Measurements from ENCODE around the gene KLK13.

The KLK13 gene

GRCh38 chr19:51091895-51092873, 27.3 kb upstream of the KLK13 start:
- DNase-seq: no peak

- no peak for DNase-seq
Observed at GRCh38 chr19:51091126-51091525, 26.2 kb upstream of the KLK13 start.

- DNase-seq: no peak
Observed at GRCh38 chr19:51090471-51090870, 25.6 kb upstream of the KLK13 start.

GRCh38 chr19:51089786-51090185, 24.9 kb upstream of the KLK13 start:
- no peak for DNase-seq

GRCh38 chr19:51086153-51086850, 21.4 kb upstream of the KLK13 start:
- DNase-seq: peak; percentile 16

GRCh38 chr19:51084505-51084904, 19.6 kb upstream of the KLK13 start:
- no peak for DNase-seq

GRCh38 chr19:51083783-51084182, 18.9 kb upstream of the KLK13 start:
- no peak for DNase-seq

GRCh38 chr19:51083181-51083580, 18.3 kb upstream of the KLK13 start:
- no peak for DNase-seq

- DNase-seq: no peak
Observed at GRCh38 chr19:51082611-51083010, 17.7 kb upstream of the KLK13 start, which contains the start of gene KLK14. KLK14 (minus strand) TSS chr19:51082887; CDS start chr19:51082614, 273 bp downstream.

- no peak for DNase-seq
Observed at GRCh38 chr19:51081476-51081875, 16.6 kb upstream of the KLK13 start.

GRCh38 chr19:51079481-51080110, 14.7 kb upstream of the KLK13 start:
- no peak for DNase-seq

GRCh38 chr19:51078731-51079130, 13.8 kb upstream of the KLK13 start:
- DNase-seq: no peak

- no peak for DNase-seq
Observed at GRCh38 chr19:51078104-51078503, 13.2 kb upstream of the KLK13 start.

GRCh38 chr19:51076631-51077213, 11.8 kb upstream of the KLK13 start:
- no peak for DNase-seq

- DNase-seq: no peak
Observed at GRCh38 chr19:51075998-51076397, 11.1 kb upstream of the KLK13 start.

GRCh38 chr19:51071095-51071405, 6.2 kb upstream of the KLK13 start:
- peak; percentile 4 for DNase-seq

- DNase-seq: no peak
Observed at GRCh38 chr19:51070334-51071094, 5.6 kb upstream of the KLK13 start.

- DNase-seq: no peak
Observed at GRCh38 chr19:51066393-51067186, 1.7 kb upstream of the KLK13 start.

- no peak for DNase-seq
Observed at GRCh38 chr19:51065221-51065960, 499 bp upstream of the KLK13 start.

GRCh38 chr19:51063664-51064063, 1.2 kb downstream of the KLK13 start:
- no peak for DNase-seq

GRCh38 chr19:51060973-51061372, 3.9 kb downstream of the KLK13 start:
- no peak for DNase-seq

All from NCI-H345 (cell line).